ENCODE measurements around the gene BNC2. TPM values are rescaled to one million over a fixed set of nuclear protein-coding genes. Genes with fewer than 3 reads are reported as not detected.

The BNC2 gene
- total and polyA plus RNA-seq, 4 donors, result 0.96 to 23.2 (median 9.7) TPM

GRCh38 chr9:16426716-16427115 lies 443.8 kb downstream of the BNC2 start:
- H3K27me3 ChIP-seq (ENCODE audit: control insufficient read depth in 3 of 3, insufficient read depth in 3 of 3, low read length in 2 of 3), result no peaks in the 10 kb centered on the region
- peaks cover 0 to 11% (median 0%) of the 10 kb centered on the region in 5 donors for H3K4me1 ChIP-seq (ENCODE audit: control insufficient read depth in 5 of 5, insufficient read depth in 5 of 5, low read length in 5 of 5)
- H3K9me3 ChIP-seq (ENCODE audit: control insufficient read depth in 4 of 4, insufficient read depth in 3 of 4, low read length in 3 of 4), result no peaks in the 10 kb centered on the region
- WGBS, 2 donors, result 93 to 98% methylated on average over 2 of the region's 2 CpGs
- H3K27ac ChIP-seq (ENCODE audit: low read depth in 1 of 2, low read length in 1 of 2), result no peak overlapping the region
- H3K4me3 ChIP-seq, result no peak overlapping the region
- TF ChIP-seq, protein P1, sequence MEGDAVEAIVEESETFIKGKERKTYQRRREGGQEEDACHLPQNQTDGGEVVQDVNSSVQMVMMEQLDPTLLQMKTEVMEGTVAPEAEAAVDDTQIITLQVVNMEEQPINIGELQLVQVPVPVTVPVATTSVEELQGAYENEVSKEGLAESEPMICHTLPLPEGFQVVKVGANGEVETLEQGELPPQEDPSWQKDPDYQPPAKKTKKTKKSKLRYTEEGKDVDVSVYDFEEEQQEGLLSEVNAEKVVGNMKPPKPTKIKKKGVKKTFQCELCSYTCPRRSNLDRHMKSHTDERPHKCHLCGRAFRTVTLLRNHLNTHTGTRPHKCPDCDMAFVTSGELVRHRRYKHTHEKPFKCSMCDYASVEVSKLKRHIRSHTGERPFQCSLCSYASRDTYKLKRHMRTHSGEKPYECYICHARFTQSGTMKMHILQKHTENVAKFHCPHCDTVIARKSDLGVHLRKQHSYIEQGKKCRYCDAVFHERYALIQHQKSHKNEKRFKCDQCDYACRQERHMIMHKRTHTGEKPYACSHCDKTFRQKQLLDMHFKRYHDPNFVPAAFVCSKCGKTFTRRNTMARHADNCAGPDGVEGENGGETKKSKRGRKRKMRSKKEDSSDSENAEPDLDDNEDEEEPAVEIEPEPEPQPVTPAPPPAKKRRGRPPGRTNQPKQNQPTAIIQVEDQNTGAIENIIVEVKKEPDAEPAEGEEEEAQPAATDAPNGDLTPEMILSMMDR (IDR thresholded peaks at IDR 0.05; ENCODE audit: control extremely low read depth, extremely low read depth), result no peak
- no peak for ATAC-seq (ENCODE audit: insufficient read depth, low FRiP score)
- H3K9ac ChIP-seq (ENCODE audit: insufficient read depth in 1 of 2, low read length in 2 of 2), result no peak overlapping the region
- H3K36me3 ChIP-seq (ENCODE audit: control insufficient read depth in 4 of 4, insufficient read depth in 4 of 4, low read length in 4 of 4), result peaks cover 0 to 2% (median 0%) of the 10 kb centered on the region in 4 donors
- no peak for DNase-seq

- WGBS, 2 donors, result 69 to 75% methylated on average over 8 of the region's 8 CpGs
Measured at GRCh38 chr9:16425562-16426231, 444.8 kb downstream of the BNC2 start.

DNA sequence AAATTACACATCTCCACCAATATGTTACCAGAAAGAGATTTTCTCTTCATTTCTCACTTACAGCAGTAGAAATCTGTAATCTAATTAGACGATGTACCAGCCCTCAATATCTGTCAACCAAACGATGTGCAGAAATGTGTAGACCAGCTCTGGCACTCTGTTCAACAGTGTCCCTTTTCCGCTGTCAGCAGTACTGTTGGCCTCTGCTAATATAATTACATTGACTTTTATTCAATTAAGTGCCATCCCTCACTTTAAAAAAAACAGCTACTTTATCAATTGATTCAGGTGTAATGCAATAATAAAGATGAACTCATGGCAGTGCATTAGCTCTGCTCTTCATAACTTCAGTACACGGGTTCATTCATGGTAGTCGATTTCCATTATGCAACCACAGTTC lies 448.4 kb downstream of the BNC2 start:
- Histone ChIP-seq H3K36me3 (ENCODE audit: control insufficient read depth in 4 of 4, insufficient read depth in 4 of 4, low read length in 4 of 4) (no peaks in the 10 kb centered on the region), H3K27me3 (ENCODE audit: control insufficient read depth in 3 of 3, insufficient read depth in 3 of 3, low read length in 2 of 3) (no peaks in the 10 kb centered on the region), H3K9ac (ENCODE audit: insufficient read depth in 1 of 2, low read length in 2 of 2) (no peak overlapping the region), H3K4me1 (ENCODE audit: control insufficient read depth in 5 of 5, insufficient read depth in 5 of 5, low read length in 5 of 5) (peaks cover 0 to 34% (median 8%) of the 10 kb centered on the region in 5 donors), H3K27ac (ENCODE audit: low read depth in 1 of 2, low read length in 1 of 2) (no peak overlapping the region), H3K4me3 (no peak overlapping the region), H3K9me3 (ENCODE audit: control insufficient read depth in 4 of 4, insufficient read depth in 3 of 4, low read length in 3 of 4) (no peaks in the 10 kb centered on the region)
- TF ChIP-seq, protein P1 (IDR thresholded peaks at IDR 0.05; ENCODE audit: control extremely low read depth, extremely low read depth), result no peak
- ATAC-seq (ENCODE audit: insufficient read depth, low FRiP score), result no peak
- WGBS, 2 donors, result 92 to 94% methylated on average over 5 of the region's 5 CpGs
- no peak for DNase-seq

More at GRCh38 chr9:16425562-16426231, 444.8 kb downstream of the BNC2 start:
- ATAC-seq (ENCODE audit: insufficient read depth, low FRiP score) (no peak), DNase-seq (peak in 2 of 3 donors; percentile 38 to 52)
- Histone ChIP-seq H3K4me1 (ENCODE audit: control insufficient read depth in 5 of 5, insufficient read depth in 5 of 5, low read length in 5 of 5) (peaks cover 0 to 11% (median 0%) of the 10 kb centered on the region in 5 donors), H3K9me3 (ENCODE audit: control insufficient read depth in 4 of 4, insufficient read depth in 3 of 4, low read length in 3 of 4) (no peaks in the 10 kb centered on the region), H3K4me3 (no peak overlapping the region), H3K27me3 (ENCODE audit: control insufficient read depth in 3 of 3, insufficient read depth in 3 of 3, low read length in 2 of 3) (no peaks in the 10 kb centered on the region), H3K9ac (ENCODE audit: insufficient read depth in 1 of 2, low read length in 2 of 2) (no peak overlapping the region), H3K36me3 (ENCODE audit: control insufficient read depth in 4 of 4, insufficient read depth in 4 of 4, low read length in 4 of 4) (peaks cover 0 to 2% (median 0%) of the 10 kb centered on the region in 4 donors), H3K27ac (ENCODE audit: low read depth in 1 of 2, low read length in 1 of 2) (no peak overlapping the region)
- TF ChIP-seq, protein P1 (IDR thresholded peaks at IDR 0.05; ENCODE audit: control extremely low read depth, extremely low read depth), result no peak
